ENCODE data around the gene GRM8.

GRM8 gene

DNA sequence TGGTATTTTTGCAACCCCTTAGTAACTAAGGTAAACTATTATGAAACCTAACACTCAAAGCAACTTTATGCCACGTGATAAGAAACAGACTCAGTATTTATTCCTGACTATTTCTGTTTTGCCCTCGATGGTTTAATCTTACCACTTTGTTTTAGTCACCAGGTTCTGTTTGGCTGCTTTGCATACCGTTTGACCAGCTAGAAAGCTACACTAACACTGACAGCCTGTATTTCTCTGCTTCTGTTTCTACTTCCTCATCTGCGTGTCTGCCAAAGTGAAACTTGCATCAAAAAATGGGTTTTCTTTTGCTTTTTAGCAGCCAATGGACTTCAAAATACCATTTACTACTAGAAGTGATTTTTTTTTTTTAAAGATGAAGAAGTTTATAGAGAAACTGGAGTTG is 802.5 kb downstream of the GRM8 start:
- ChIA-PET CTCF (no interaction called here), POLR2A (no interaction called here)
- no peak overlapping the region for H3K4me3 ChIP-seq (ENCODE audit: low read depth, low read length)
- TF ChIP-seq, protein P1, sequence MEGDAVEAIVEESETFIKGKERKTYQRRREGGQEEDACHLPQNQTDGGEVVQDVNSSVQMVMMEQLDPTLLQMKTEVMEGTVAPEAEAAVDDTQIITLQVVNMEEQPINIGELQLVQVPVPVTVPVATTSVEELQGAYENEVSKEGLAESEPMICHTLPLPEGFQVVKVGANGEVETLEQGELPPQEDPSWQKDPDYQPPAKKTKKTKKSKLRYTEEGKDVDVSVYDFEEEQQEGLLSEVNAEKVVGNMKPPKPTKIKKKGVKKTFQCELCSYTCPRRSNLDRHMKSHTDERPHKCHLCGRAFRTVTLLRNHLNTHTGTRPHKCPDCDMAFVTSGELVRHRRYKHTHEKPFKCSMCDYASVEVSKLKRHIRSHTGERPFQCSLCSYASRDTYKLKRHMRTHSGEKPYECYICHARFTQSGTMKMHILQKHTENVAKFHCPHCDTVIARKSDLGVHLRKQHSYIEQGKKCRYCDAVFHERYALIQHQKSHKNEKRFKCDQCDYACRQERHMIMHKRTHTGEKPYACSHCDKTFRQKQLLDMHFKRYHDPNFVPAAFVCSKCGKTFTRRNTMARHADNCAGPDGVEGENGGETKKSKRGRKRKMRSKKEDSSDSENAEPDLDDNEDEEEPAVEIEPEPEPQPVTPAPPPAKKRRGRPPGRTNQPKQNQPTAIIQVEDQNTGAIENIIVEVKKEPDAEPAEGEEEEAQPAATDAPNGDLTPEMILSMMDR (IDR thresholded peaks at IDR 0.05; ENCODE audit: insufficient read depth, low read length, missing control alignments) = no peak
- no peak for DNase-seq (ENCODE audit: low read depth, low spot score)

DNA sequence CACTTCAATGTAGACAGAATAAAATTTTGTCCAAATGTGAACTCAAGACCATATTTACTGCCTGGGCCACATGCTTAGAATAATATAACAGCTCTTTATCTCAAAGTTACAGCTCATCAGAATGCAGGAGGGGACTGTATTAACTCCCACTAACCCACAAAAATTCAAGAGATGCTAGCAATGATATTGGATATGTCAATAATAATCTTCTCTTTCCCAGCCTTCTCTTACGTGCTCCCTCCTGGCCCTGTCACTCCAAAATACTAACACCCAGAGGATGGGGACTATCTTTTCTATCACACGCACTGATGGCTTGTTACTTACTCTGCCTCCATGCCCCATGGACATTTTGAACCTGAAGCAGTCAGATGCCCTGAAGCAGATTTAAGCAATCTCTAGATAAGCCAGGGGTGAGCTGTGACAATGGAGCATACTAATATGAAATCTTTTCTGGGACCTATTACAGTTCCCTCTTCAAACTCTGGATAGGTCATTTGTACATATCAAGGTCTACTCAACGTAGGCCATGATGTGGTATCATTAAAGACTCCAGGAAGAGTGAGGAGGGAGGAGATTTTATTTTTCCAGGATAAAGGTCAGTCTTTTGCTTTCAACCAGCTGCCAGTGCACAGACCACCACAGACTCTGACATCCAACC is 803.0 kb downstream of the GRM8 start:
- CTCF ChIA-PET = no interaction called here
- no peak for DNase-seq (ENCODE audit: low read depth, low spot score)
- POLR2A ChIA-PET = no interaction called here
- no peak overlapping the region for H3K4me3 ChIP-seq (ENCODE audit: low read depth, low read length)
- TF ChIP-seq, protein P1 (IDR thresholded peaks at IDR 0.05; ENCODE audit: insufficient read depth, low read length, missing control alignments) = no peak

DNA sequence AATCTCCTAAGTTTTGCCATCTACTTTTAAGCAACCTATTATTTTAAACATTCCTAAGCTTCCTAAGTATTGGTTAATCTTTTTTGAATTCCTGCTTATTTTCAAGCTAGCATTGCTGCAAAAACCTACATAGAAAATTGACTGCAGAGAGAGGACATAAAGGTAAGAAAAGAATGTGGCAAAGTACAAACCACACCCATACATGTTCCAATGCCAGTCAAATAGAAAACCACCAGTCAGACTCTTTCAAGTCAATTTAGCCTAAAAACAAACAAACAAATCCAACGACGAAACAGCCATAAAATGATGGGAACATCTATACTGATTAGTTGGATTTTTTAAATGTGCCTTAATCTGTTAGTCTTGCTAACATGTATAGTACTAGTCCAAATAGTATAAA is 804.8 kb downstream of the GRM8 start:
- DNase-seq (ENCODE audit: low read depth, low spot score) = no peak
- CTCF ChIA-PET = no interaction called here
- TF ChIP-seq, protein P1 (IDR thresholded peaks at IDR 0.05; ENCODE audit: insufficient read depth, low read length, missing control alignments) = no peak
- no peak overlapping the region for H3K4me3 ChIP-seq (ENCODE audit: low read depth, low read length)
- POLR2A ChIA-PET = no interaction called here

DNA sequence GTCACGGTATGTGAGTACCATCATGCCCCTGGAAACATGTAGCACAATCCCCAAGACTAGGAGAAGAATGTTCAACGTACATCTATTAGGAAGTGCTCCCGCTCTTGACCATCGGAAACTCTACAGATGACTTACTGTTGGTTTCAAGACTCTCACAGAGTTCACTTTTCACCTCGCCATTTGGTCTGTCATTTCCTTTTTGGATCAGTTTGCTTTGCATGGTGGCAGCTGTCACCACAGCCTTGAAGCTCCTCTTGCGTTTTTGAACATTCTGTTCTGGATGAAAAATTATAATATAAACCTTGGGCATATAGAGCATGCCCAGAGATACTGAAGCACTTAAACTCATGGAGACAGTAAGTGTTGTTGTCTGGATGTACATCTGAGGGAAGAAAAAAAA is 806.8 kb downstream of the GRM8 start:
- CTCF ChIA-PET = no interaction called here
- no peak for DNase-seq (ENCODE audit: low read depth, low spot score)
- TF ChIP-seq, protein P1 (IDR thresholded peaks at IDR 0.05; ENCODE audit: insufficient read depth, low read length, missing control alignments) = no peak
- H3K4me3 ChIP-seq (ENCODE audit: low read depth, low read length) = no peak overlapping the region
- POLR2A ChIA-PET = no interaction called here

DNA sequence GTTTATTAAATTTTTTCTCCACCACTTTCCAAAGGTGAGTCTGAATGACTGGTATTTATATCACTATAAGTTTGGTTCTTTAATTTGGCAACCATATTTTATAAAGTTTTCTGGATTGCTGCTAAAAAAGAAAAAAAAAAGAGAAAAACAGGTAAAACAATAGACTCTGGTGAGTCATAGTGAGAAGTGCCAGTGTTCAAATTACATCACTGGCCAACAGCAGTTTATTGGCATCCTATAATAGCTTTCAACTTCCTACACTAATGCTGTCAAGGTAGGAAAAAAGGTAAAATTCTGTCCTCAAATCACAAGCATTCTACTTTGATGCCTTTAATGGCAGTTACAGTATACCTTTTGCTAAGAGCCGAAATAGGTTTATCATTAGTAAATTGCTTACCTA is 808.8 kb downstream of the GRM8 start:
- CTCF ChIA-PET = no interaction called here

DNA sequence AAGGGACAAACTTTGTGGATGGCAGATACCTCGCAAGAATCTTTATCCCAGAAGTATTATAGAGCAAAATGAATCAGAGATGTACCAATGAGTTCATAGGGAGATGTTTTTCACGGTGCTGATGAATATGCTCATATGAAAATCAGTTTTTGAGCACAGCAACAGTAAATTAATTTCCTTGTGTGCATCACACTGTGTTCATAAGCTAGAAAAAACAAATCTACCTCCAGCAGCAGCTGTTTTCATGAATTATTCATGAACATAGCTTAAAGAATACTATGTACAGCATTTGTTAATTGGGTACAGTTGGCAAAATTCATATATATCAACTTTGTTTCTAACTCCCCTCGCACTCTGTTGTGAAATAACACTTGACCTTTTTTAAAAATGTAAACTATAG is 809.8 kb downstream of the GRM8 start:
- TF ChIP-seq, protein P1 (IDR thresholded peaks at IDR 0.05; ENCODE audit: insufficient read depth, low read length, missing control alignments) = no peak
- CTCF ChIA-PET = no interaction called here
- no peak for DNase-seq (ENCODE audit: low read depth, low spot score)
- POLR2A ChIA-PET = no interaction called here
- H3K4me3 ChIP-seq (ENCODE audit: low read depth, low read length) = no peak overlapping the region

More for the DNA sequence above, 808.8 kb downstream of the GRM8 start:
- no peak overlapping the region for H3K4me3 ChIP-seq (ENCODE audit: low read depth, low read length)
- POLR2A ChIA-PET = no interaction called here
- TF ChIP-seq, protein P1 (IDR thresholded peaks at IDR 0.05; ENCODE audit: insufficient read depth, low read length, missing control alignments) = no peak
- DNase-seq (ENCODE audit: low read depth, low spot score) = no peak

All from AG04449 (cell line).